H1 (cell line): ENCODE data around the gene ZDHHC24. TPM values are rescaled to one million over a fixed set of nuclear protein-coding genes. Genes with fewer than 3 reads are reported as not detected.

Source experiments
- BCL11A ChIP-seq, 2 experiments: IDR thresholded peaks; one replicate each; pipeline ENCODE4 v1.6.1; 2011; ENCODE audit warnings: low read depth in 2 of 2, low read length in 2 of 2, mild to moderate bottlenecking in 2 of 2
- CHD7 ChIP-seq: fragments of 300-600 bp; sonication (generic); IDR thresholded peaks from 2 replicates; pipeline ENCODE4 v1.7.1; 2012; ENCODE audit warnings: low read length, moderate library complexity, mild to moderate bottlenecking, inconsistent platforms; ENCODE audit not compliant: insufficient replicate concordance
- CREB1 ChIP-seq: IDR thresholded peaks from 2 replicates; pipeline ENCODE4 v1.6.1; 2012; ENCODE audit warnings: inconsistent platforms
- PHF8 ChIP-seq: fragments of 200-600 bp; sonication (generic); conservative IDR thresholded peaks from 2 replicates; pipeline ENCODE4 v1.7.1; 2012; ENCODE audit warnings: low read depth, mild to moderate bottlenecking, inconsistent platforms, low read length, moderate library complexity
- POLR2AphosphoS5 ChIP-seq: IDR thresholded peaks from 2 replicates; pipeline ENCODE4 v1.6.1; 2011; ENCODE audit warnings: low read depth, low read length
- RAD21 ChIP-seq, 2 experiments: IDR thresholded peaks in 1 of 2; conservative IDR thresholded peaks in 1 of 2; 2 replicates each; pipeline ENCODE4 v1.6.1; 2011; ENCODE audit warnings: low read depth in 2 of 2, low read length in 2 of 2, improper control_type of control experiment in 1 of 2, inconsistent platforms in 1 of 2, mild to moderate bottlenecking in 1 of 2, moderate library complexity in 1 of 2
- SAP30 ChIP-seq: fragments of 300-600 bp; sonication (generic); IDR thresholded peaks from 2 replicates; pipeline ENCODE4 v1.7.1; 2012; ENCODE audit warnings: low read length, moderate library complexity, mild to moderate bottlenecking, inconsistent platforms; ENCODE audit not compliant: insufficient read depth, insufficient replicate concordance
- SIX5 ChIP-seq: IDR thresholded peaks from 2 replicates; pipeline ENCODE4 v1.6.1; 2011; ENCODE audit warnings: mild to moderate bottlenecking, low read depth, low read length
- SRF ChIP-seq: IDR thresholded peaks from 2 replicates; pipeline ENCODE4 v1.6.1; 2011; ENCODE audit warnings: mild to moderate bottlenecking, low read depth, low read length, moderate library complexity
- TBP ChIP-seq: IDR thresholded peaks from 2 replicates; pipeline ENCODE4 v1.6.1; 2011; ENCODE audit warnings: low read depth, low read length, improper control_type of control experiment
- TCF12 ChIP-seq: IDR thresholded peaks from 2 replicates; pipeline ENCODE4 v1.6.1; 2011; ENCODE audit warnings: low read depth, mild to moderate bottlenecking, low read length
- polyA plus RNA-seq, 7 experiments: library from polyadenylated mRNA; depleted of rRNA in 3 of 7; stranded (reverse) in 5 of 7; unstranded in 2 of 7; fragments of >200 nt in 5 of 7; fragments of 200-250 nt in 2 of 7; gene quantifications; 1 replicate in 5 of 7; 2 replicates in 1 of 7; 4 replicates in 1 of 7; pipeline versions ENCODE4 v1.2.1 to v1.2.3, GENCODE V29; 2011 to 2013; ENCODE audit warnings: missing spikeins in 2 of 7, mixed read lengths in 2 of 7
- total RNA-seq: library from RNA; stranded (reverse); fragmentation: NEBNext Ultra II Directional; extraction: Animal tissue kit (Norgen Biotek cat#: 25700); gene quantifications from 2 replicates; pipeline ENCODE4 v1.2.1, GENCODE V29; 2021

Gene ZDHHC24
- total and polyA plus RNA-seq, 2 of the 8 experiments (the other 6 are each of a cell fraction or from before 2014, with no cell fraction given) = 8.4 to 9.7 TPM

GRCh38 chr11:66589996-66590675 lies 44.3 kb upstream of the ZDHHC24 start (continued):
- TF ChIP-seq CHD7 (no peak), SAP30 (no peak), SIX5 (no peak), TBP (no peak), RAD21 (IDR thresholded peaks at IDR 0.05 in 1 of 2, conservative IDR thresholded peaks at IDR 0.05 in 1 of 2; ENCODE audit: low read depth in 2 of 2, low read length in 2 of 2) (no peak), SRF (no peak), PHF8 (no peak), CREB1 (no peak), TCF12 (no peak), POLR2AphosphoS5 (no peak), BCL11A (IDR thresholded peaks at IDR 0.05; ENCODE audit: low read depth in 2 of 2, low read length in 2 of 2) (no peak)
